GM18907 (cell line): ENCODE measurements around the gene ZC3H12D.
A peak's percentile ranks its signal among the peaks of the same experiment; 100 is the strongest.

Experiments
- ATAC-seq: cut with Tn5 transposase; IDR thresholded peaks from one replicate; pipeline ENCODE4 v1.9.1; 2021; ENCODE audit warnings: mild to moderate bottlenecking, moderate library complexity; ENCODE audit not compliant: unreplicated experiment

Gene ZC3H12D

DNA sequence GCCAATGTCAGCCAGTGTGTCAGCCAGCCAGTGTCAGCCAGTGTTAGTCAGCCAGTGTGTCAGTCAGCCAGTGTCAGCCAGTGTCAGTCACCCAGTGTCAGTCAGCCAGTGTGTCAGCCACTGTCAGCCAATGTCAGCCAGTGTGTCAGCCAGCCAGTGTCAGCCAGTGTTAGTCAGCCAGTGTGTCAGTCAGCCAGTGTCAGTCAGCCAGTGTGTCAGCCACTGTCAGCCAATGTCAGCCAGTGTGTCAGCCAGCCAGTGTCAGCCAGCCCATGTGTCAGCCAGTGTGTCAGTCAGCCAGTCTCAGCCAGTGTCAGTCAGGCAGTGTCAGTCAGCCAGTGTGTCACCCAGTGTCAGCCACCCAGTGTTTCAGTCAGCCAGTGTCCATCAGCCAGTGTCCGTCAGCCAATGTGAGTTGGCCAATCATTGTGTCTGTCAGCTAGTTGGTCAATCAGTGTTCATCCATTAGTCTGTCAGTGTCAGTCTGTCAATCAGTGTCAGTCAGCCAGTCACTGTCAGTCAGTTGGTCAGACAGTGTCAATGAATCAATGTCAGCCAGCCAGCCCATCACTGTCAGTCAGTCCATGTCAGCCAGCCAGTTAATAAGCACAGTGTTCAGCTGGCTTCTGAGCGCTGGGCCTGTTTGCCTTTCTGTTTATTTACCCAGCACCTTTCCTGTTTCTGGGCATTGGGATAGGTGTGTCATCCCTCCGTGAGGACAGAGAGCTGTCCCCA, 40.3 kb downstream of the ZC3H12D start:
- ATAC-seq = peak; percentile 26

DNA sequence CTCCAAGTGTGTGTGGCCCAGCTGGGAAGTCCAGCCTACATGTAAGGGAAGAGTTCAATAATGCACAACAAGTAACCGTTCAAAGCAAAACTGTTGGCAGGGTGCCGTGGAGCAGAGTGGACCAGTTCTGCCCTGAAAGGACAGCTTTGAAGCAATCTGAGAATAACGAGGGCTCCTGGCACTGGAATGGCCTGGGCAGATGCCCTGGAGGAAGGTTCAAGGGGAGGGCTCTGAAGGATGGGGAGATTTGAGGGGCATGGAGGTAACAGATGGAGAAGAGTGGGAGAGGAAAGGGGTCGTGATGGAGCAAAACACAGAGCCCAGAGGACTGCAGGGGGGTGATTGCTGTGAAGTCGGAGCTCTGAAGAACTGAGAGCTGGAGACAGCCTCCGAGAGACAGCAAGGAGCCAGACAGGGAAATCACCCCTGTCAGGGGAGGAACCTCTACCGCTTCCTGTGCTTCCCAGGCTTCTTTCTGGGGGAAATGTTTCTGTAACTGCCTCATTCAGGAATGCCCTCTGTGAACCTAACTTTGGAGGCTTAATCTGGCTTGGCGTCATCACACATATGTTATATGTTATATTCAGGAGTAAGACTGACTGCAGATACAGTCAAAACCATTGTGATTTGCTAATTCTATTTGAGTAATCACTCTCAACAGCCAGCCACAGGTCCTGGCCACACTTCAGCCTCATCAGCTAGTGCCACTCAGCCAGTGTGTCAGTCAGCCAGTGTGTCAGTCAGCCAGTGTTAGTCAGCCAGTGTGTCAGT, 41.2 kb downstream of the ZC3H12D start:
- ATAC-seq = no peak

GRCh38 chr6:149441740-149442139, 43.1 kb downstream of the ZC3H12D start:
- ATAC-seq = no peak

DNA sequence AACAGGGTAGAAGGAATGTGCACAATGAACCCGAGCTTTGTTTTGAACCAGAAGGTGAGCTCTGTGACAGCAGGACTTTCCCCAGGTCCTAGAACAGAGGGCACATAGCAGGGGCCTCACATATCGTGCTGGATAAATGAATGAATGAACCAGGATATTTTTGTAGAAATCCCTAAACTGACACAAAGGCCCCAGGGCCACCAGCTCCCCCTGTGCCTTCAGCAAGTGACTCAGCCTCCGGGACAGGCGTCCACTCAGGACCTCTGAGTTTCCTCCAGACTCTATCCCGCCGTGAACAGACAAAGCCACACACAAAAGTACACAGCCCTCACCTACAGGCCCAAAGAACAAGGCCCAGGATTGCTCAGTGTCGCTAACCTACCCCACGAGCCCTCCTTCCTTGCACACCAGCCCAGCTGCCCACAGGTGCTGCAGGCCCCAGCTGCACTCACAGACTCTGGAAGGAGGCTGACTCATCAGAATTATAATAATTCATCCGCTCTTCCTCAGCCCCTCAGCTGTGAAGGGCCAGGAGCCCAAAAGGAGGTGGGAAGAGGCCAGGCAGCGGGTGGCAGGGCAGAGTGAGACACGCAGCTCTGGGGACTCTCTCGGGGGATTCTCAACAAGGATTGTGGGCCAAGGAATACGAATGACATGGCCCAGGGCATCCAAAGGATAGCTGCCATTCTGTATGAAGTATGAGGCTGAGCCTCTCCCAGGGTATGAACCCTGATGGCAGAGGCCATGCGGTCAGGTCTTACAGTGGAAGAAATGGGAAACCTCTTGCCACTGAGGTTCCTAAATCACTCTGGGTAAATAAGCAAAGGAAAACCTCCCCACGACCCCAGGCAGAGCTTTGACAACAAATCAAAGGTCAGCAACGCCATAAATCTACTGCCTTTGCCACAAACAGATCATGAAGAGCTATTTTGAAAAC, 43.8 kb downstream of the ZC3H12D start:
- no peak for ATAC-seq

GRCh38 chr6:149439626-149440025, 45.2 kb downstream of the ZC3H12D start:
- no peak for ATAC-seq

GRCh38 chr6:149438855-149439254, 46.0 kb downstream of the ZC3H12D start:
- no peak for ATAC-seq

- ATAC-seq = no peak
Observed at GRCh38 chr6:149437212-149437611, 47.6 kb downstream of the ZC3H12D start.

- ATAC-seq = no peak
Observed at GRCh38 chr6:149436647-149437046, 48.2 kb downstream of the ZC3H12D start.

DNA sequence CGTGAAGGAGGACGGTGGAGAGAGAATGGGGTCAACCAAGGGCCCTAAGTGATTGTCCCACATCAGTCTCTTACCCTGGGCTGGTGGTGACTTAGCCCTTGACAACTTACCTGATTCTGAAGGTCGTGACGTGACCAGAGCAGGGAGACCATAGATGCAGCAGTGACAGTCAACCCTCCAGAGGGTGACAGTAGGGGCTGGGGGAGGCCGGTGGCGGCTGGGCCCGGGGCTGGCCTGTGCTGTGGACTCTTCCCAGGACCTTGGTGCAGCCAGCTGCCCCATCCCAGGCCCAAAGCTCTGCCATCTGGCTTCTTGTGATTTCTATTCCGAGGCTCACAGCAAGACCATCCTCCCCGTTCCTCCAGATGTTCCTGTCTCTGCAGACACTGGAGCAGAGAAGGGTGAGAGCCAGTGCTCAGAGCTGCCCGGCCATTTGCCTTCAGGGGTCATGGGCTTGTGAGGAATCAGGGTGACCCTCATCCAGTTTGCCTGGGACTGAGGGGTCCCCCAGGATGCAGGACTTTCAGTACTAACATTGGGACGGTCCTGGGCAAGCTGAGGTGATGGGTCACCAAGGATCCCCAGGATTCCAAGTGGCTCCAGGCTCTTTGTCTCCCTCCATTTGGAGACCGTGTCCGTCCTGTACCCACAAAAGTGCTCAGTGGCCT, 48.8 kb downstream of the ZC3H12D start:
- no peak for ATAC-seq

- no peak for ATAC-seq
Observed at GRCh38 chr6:149433881-149434280, 50.9 kb downstream of the ZC3H12D start.

GRCh38 chr6:149433405-149433804, 51.4 kb downstream of the ZC3H12D start:
- no peak for ATAC-seq

DNA sequence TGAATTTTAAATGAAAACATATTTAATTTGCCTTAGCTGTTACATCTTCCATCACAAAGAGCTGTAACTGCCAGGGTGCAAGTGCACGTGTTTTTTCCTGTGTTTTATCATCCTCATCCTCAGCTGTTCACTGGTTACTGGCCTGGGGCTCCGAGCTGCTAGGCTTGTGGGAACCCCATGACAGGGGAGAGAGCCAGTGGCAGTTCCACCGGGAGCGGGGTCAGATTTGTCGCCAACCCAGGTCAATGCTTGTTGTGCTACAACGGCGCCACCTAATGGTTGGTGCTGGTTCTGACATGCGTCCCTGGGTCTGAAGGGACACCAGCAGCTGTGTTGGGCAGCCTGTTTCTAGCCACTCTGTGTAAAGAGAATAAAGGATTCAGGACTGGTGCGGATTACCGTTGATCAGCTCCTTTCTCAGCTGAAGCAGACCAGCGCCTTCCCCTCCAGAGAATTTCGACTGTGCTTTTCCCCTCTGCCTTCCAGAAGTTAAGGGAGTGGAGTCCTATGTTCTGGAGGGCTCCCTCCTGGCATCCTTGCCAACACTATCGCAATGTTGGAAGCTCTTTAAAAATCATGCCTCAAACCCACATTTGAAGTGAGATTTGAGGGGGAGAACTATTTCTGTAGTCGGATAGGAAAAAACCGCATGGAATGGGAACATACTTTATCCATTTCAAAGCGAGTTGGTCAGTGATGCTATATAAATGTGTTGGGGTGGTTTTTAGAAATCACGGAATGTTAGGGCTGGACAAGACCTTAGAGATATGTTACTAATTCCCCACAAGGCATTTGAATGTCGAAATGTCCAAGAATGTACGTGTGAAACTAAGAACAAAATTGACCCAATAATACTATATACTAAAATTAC, 52.7 kb downstream of the ZC3H12D start:
- peak; percentile 86 for ATAC-seq

GRCh38 chr6:149429427-149430360, 55.1 kb downstream of the ZC3H12D start:
- no peak for ATAC-seq

- ATAC-seq = no peak
Observed at GRCh38 chr6:149428606-149429005, 56.2 kb downstream of the ZC3H12D start.

DNA sequence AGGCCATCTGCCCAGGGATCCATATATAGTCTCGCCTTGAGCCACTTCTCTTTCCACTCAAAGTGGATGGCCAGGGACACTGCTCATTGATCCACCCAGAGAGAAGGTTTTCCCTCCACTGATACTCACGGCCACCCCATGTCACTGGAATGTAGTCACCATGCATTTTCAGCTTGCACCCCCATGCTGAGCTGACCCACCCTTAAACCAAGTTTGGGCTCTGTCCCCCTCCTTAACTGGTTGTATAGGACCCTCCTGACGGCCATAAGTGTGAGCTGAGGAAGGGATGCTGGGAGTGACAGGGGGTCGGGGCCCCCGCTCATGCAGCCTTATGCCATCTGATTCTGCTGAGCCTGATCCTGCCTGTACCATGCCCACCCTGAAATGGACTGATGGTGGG, 59.1 kb downstream of the ZC3H12D start:
- no peak for ATAC-seq

- no peak for ATAC-seq
Observed at GRCh38 chr6:149425224-149425623, 59.6 kb downstream of the ZC3H12D start.

GRCh38 chr6:149423964-149424440, 60.8 kb downstream of the ZC3H12D start:
- no peak for ATAC-seq

DNA sequence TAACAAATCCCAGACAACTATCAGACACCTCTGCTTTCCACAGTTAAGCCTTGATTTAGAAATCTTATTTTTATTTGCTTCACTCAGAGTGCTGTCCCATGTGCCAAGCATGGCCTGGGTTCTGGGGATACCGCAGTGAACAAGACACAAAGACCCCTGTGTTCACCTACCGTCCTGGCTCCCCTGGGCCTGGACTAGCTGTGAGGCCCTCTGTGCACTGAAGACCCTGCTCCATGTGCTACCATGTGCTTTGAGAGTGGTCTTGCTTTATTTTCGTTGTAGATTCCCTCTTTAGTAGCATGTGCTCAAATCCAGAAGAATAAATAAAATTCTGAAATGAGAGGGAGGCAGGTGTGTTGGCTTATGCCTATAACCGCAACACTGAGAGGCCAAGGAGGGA, 62.2 kb downstream of the ZC3H12D start:
- ATAC-seq = no peak

DNA sequence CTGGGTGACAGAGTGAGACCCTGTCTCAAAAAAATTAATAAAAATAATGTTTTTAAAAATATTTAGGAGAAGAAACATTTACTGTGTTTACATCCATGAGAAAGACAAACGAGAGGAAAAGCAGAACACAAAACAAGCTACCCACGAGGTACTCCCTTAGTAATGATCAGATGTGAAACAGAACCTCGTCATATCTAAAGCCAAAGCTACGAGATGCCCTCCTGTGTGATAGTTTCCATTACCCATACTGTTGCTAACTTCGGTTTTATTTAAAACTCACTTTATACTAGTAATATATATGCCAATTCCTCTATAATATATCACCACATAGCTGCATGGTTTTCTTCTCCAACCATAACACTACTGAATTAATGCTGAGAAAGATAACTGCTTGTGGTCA, 63.7 kb downstream of the ZC3H12D start:
- ATAC-seq = no peak
